GM21367 (cell line): ENCODE measurements around the gene NRG2.

Source experiments
- ATAC-seq: cut with Tn5 transposase; IDR thresholded peaks from one replicate; pipeline ENCODE4 v1.9.1; 2021; ENCODE audit not compliant: unreplicated experiment

NRG2 gene

DNA sequence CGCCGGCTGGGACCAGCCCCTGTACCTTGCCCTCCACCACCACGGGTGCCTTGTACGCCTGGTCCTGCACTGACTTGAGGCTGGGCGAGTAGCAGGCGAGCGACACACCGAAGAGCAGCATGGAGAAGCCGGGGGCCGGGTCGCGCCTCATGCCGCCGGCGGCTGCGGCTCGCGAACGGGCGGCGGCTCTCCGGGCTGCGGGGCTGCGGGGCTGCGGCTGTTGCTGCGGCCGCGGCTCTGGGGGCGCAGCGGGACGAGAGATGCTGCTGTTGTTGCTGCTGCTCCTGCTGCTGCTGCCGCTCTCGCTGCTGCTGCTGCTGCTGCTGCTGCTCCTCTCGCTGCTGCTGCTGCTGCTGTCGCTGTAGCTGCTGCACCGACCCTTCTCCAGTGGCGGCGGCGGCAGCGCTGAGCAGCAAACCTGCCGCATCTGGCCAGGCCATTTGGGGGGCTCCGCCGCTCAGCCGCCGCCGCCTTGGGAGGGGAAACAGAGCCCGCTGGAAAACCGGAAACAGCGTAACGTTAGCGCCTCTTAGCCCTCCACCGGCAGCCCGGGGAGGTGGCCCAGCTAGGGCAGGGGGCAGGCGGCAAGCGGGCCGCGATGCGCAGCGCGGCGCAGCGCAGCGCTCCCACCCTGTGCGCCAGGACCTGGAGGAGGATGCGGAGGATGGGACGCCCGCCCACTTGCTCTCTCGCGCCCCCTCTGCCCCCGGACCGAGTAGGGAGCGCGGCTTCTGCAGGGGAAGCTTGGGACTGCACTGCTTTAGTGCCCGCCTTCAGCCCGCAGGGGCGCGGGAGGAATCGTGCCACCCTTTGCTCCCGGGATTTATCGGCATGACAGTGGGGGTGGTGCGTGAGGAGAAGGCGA, at the start of gene NRG2:
TSS of gene NRG2 (minus strand) at position 657 of the 865 bp plus-strand sequence.
- ATAC-seq, result peak; percentile 63

DNA sequence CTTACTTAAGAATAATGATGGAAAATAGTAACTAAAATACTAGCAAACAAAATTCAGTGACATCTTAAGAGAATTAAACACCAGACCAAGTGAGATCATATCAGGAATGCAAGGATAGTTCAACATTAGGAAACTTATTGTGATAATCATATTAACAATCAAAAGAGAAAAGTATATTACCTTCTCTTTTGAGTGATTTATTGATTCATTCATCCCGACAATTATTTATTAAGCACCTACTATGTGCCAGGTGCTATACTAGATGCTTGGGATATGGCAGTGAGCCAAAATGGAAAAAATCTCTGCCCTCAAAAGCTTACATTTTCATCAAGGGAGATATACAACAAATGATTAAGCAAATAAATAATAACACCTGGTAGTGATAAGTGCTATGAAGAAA, 47.2 kb upstream of the NRG2 start:
- ATAC-seq, result no peak

DNA sequence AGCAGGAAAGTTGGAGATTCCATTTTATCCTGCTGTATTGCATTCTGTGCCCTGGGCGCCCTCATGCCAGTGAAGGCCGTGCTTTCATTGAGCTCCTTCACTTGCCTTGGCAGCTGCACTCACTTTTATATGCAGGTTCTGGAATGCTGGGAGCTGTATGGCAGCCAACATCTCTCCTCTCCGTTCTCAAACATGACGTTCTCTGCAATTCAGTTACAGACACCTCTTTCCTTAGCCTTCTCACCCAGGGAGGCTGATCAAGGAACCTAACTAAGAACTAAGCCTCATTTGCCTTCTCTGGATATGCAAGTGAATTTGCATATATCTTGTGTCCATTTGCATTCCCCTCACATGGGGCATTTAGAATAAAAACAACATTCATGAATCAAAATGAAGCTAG, 41.4 kb upstream of the NRG2 start:
- no peak for ATAC-seq

- no peak for ATAC-seq
Measured at GRCh38 chr5:140083650-140084049, 40.6 kb upstream of the NRG2 start.

- ATAC-seq, result no peak
Measured at GRCh38 chr5:140083120-140083519, 40.0 kb upstream of the NRG2 start.

DNA sequence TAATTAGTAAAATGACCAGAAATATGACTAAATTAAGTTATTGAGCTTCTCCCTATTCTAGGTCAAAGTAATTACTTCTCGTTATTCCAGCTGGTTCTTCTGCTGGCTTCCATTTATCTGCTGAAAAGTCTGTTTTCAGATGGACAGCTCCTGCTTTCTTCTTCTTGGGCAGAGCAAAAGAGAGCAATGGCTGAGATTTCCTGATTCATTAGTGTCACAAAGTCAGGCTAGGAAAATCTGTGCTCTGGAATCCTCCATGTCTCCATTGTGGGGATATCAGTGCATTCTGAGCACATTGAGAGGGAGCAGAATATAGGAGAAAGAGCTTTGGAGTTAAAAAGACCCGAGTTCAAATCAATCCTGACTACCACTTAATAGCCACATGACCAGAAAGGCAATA, 33.7 kb upstream of the NRG2 start:
- ATAC-seq, result no peak

DNA sequence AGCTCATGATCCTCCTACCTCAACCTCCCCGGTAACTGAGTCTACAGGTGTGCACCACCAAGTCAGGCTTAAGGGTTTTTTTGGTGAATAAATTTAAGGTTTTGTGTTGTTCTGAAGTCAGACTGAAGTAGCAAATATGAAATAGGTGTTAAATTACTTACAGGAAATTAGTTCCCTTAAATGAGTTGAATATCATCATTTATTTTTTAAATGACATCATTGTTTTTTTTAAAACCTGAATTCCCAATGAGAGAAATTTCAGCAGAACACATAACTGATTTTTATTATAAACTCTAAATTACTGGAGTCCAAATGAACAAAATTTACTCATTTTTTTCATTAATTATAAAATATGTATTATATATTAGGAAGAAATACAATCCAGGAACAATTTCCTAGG, 33.0 kb upstream of the NRG2 start:
- no peak for ATAC-seq

DNA sequence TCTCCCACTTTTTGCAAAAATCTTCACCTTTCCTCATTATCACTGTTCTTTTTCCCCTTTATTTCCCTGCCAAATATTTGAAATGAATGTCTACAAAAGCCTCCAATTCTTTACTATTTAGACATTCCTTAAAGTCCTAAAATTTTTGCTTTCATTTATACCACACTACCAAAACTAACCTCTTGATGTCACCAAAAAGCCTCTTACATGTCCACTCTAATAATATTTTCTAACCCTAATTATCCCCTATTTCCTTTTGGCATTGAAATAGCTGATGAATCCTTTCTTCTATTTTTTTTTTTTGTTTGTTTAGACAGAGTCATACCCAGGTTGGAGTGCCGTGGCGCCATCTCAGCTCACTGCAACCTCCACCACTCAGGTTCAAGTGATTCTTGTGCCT, 32.3 kb upstream of the NRG2 start:
- ATAC-seq, result no peak

DNA sequence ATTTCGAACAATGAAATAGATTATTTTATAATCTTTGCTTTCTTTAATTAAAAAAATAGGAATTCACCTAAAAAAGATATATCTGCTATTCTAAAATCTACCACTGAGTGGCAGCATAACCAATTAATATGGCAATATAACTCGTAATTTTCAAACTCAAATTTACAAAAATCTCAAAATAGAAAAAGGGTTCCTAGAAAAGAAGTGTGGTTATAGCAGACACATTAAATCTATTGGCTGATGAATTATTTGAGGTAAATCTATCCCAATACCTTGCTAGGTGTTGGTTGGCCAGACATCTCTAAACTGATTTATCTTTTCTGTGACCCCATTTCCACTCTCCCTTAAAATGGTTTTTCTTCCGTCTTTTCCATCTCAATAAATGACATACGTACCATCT, 30.2 kb upstream of the NRG2 start:
- ATAC-seq, result no peak

DNA sequence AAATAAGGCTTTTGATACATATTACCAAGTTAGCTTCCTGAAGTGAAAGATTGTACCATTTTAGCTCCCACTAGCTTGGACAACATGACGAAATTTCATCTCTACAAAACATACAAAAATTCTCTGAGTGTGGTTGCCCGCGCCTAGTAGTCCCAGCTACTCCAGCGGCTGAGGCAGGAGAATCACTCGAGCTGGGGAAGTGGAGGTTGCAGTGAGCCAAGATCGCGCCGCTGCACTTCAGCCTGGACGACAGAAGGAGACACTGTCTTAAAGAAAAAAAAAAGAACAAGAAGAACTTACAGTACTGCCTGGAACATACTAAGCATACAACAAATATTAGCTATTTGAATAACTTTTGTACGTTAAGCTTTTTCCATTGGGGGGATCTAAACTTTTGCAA, 29.7 kb upstream of the NRG2 start:
- no peak for ATAC-seq

DNA sequence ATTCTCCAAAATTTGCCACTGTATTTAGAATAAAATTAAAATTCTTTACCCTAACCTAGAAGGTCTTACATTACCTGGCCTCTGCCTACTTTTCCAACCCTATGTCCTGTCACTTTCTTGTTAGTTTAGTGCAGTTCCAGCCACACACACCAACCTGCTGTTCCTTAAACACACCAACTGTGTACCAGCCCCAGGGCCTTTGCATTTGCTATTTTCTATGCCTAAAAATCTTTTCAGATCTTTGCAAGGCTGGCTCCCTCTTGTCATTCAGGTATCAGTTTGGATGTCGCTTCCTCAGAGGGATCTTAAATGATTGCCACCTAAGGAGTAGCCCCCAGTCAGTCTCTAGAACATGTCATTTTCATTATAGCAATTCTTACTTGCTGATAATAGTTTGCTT, 17.7 kb upstream of the NRG2 start:
- ATAC-seq, result no peak

GRCh38 chr5:140058212-140058932, 15.3 kb upstream of the NRG2 start:
- no peak for ATAC-seq

- ATAC-seq, result no peak
Measured at GRCh38 chr5:140056880-140057279, 13.8 kb upstream of the NRG2 start.

GRCh38 chr5:140055152-140055551, 12.1 kb upstream of the NRG2 start:
- no peak for ATAC-seq

DNA sequence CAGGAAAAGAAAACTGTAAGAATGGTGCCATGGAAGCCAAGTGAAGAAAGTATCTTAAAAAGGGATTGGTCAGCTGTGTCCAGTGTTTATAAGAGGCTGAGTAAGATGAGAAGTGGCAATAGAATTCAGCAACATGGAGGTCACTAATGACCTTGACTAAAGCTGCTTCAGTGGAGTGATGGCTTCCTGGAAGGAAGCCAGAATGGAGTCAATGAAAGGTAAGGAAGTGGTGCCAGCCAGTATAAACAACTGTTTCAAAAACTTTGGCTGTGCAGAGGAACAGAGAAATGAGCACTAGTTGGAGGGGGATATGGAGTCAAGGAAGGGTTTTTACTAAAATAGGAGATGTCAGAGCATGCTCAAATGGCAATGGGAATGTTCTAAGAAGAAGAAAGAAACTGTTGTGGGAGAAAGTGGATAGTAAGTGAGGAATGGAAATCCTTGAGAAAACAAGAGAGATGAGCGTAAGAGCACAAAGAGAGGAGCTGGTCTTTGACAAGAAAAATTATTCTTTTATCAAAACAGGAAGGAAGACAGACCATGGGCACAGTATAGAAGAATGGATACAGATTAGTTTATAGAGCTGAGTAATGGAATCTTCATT, 11.1 kb upstream of the NRG2 start:
- ATAC-seq, result no peak

- ATAC-seq, result no peak
Measured at GRCh38 chr5:140051950-140052349, 8.9 kb upstream of the NRG2 start.

DNA sequence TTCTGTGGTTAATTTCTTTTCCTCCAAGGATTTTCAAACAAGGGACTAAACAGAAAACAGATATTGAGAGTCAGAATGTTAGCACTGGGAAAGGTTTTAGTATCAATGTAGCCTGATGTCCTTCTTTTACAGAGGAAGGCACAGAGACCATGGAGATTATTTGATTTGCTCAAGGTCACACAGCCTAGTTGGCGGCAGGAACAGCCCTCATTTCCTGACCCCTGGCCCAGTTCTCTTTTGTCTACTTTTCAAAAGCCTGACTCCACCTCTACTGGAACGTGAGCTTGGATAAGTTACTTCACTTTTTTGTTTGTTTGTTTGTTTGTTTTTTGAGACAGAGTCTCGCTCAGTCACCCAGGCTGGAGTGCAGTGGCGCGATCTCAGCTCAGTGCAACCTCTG, 6.6 kb upstream of the NRG2 start:
- ATAC-seq, result no peak

- ATAC-seq, result no peak
Measured at GRCh38 chr5:140049205-140049604, 6.1 kb upstream of the NRG2 start.

- no peak for ATAC-seq
Measured at GRCh38 chr5:140044041-140044440, 942 bp upstream of the NRG2 start.

DNA sequence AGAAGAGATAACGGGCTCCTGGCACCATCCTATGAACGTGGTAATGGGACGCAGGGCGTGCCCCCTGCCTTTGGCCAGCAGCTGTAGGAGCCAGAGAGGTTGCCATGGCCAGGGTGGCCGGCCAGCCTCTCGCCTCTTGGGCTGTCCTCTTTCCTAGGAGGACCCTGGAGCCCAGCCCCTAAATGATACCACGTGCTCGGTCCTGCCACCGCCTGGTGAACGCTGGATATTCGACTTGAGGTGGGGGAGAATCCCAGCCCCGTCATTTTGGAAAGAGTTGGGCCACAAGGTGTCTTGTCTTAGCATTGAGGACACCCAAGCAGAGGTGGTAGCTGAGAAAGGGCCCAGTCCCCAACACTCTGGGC, 391 bp upstream of the NRG2 start:
- ATAC-seq, result no peak

DNA sequence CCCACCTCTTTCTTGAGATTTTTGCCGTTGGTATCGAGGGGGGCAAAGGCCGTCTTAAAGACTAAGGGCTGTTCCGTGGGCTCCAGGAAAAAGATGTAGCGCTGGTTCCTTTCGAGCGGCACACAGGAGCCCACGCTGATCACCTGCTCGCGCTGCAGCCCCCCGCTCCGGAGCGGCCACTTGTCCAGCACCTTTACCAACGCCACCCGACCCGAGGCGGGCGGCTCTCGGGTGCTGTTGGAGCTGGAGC, 781 bp downstream of the NRG2 start:
- ATAC-seq, result no peak
